ENCODE data around the gene NDUFB8.
"Not testable (repeated sequence)": the region's sequence is repeated elsewhere in the genome, so short reads cannot be mapped to it uniquely, and the experiment has no call there.

The NDUFB8 gene

GRCh38 chr10:100529475-100530298 is at the start of gene NDUFB8:
NDUFB8 (minus strand) TSS chr10:100529871; CDS start chr10:100529851, 20 bp downstream.
- DNase-seq (ENCODE audit: low read depth): peak; percentile 77
- no peak for TF ChIP-seq CTCF (conservative IDR thresholded peaks at IDR 0.05; ENCODE audit: control insufficient read depth, insufficient read depth, low read depth, low read length)
- H3K4me3 ChIP-seq (ENCODE audit: control insufficient read depth, low read depth, low read length): peak within 1 kb of the TSS; percentile 98

- TF ChIP-seq CTCF (conservative IDR thresholded peaks at IDR 0.05; ENCODE audit: control insufficient read depth, insufficient read depth, low read depth, low read length): no peak
- no peak for DNase-seq (ENCODE audit: low read depth)
- H3K4me3 ChIP-seq (ENCODE audit: control insufficient read depth, low read depth, low read length): no peak overlapping the region
Measured at GRCh38 chr10:100576282-100576635, 46.6 kb upstream of the NDUFB8 start.

GRCh38 chr10:100575585-100576281 is 46.1 kb upstream of the NDUFB8 start:
- no peak for DNase-seq (ENCODE audit: low read depth)
- no peak overlapping the region for H3K4me3 ChIP-seq (ENCODE audit: control insufficient read depth, low read depth, low read length)
- TF ChIP-seq CTCF (conservative IDR thresholded peaks at IDR 0.05; ENCODE audit: control insufficient read depth, insufficient read depth, low read depth, low read length): no peak

- not testable (repeated sequence) for H3K4me3 ChIP-seq (ENCODE audit: control insufficient read depth, low read depth, low read length); DNase-seq (ENCODE audit: low read depth)
Measured at GRCh38 chr10:100575146-100575545, 45.5 kb upstream of the NDUFB8 start.

GRCh38 chr10:100571084-100571856 is 41.6 kb upstream of the NDUFB8 start:
- no peak for TF ChIP-seq CTCF (conservative IDR thresholded peaks at IDR 0.05; ENCODE audit: control insufficient read depth, insufficient read depth, low read depth, low read length)
- no peak overlapping the region for H3K4me3 ChIP-seq (ENCODE audit: control insufficient read depth, low read depth, low read length)
- no peak for DNase-seq (ENCODE audit: low read depth)

- no peak overlapping the region for H3K4me3 ChIP-seq (ENCODE audit: control insufficient read depth, low read depth, low read length)
- no peak for TF ChIP-seq CTCF (conservative IDR thresholded peaks at IDR 0.05; ENCODE audit: control insufficient read depth, insufficient read depth, low read depth, low read length)
- DNase-seq (ENCODE audit: low read depth): no peak
Measured at GRCh38 chr10:100570506-100570905, 40.8 kb upstream of the NDUFB8 start.

All from fibroblast of mammary gland (primary cell).